Calu3 (cell line): ENCODE measurements around the gene LNX2. TPM values are rescaled to one million over a fixed set of nuclear protein-coding genes. Genes with fewer than 3 reads are reported as not detected.

Experiments
- BruUV-seq: library from RNA; stranded (reverse); fragments of 400-500 nt; replicated peaks from 2 replicates; lab custom pipeline; 2021; lab: Mats Ljungman, UMichigan
- CTCF ChIA-PET: fragments of 300-600 bp; sonication (Branson Sonifier 250); formaldehyde crosslinking; loops from one replicate; lab custom pipeline; 2022; ENCODE audit warnings: antibody characterized with exemption; lab: Charles Lee
- DNase-seq: peaks from one replicate; pipeline ENCODE4 v3.0.0; 2022
- H3K27ac Mint-ChIP-seq: one replicate; pipeline ENCODE4 v1.8.0; 2022; ENCODE audit warnings: mixed read lengths; ENCODE audit not compliant: unreplicated experiment
- H3K27me3 Mint-ChIP-seq: one replicate; pipeline ENCODE4 v1.8.0; 2022; ENCODE audit warnings: mixed read lengths; ENCODE audit not compliant: unreplicated experiment
- H3K36me3 Mint-ChIP-seq: one replicate; pipeline ENCODE4 v1.8.0; 2022; ENCODE audit warnings: mild to moderate bottlenecking, moderate library complexity, mixed read lengths; ENCODE audit not compliant: insufficient read depth, unreplicated experiment
- H3K4me1 Mint-ChIP-seq: one replicate; pipeline ENCODE4 v1.8.0; 2022; ENCODE audit warnings: mild to moderate bottlenecking, low read depth, mixed read lengths; ENCODE audit not compliant: unreplicated experiment
- H3K4me3 Mint-ChIP-seq: one replicate; pipeline ENCODE4 v1.8.0; 2022; ENCODE audit warnings: mild to moderate bottlenecking, low read depth, moderate library complexity, mixed read lengths; ENCODE audit not compliant: unreplicated experiment
- H3K9me3 Mint-ChIP-seq: one replicate; pipeline ENCODE4 v1.8.0; 2022; ENCODE audit warnings: low read depth, mixed read lengths; ENCODE audit not compliant: unreplicated experiment
- intact Hi-C: fragments of 100-400 bp; cut with micrococcal nuclease; formaldehyde crosslinking; loops from one replicate; pipeline ENCODE4 v1.10.0; 2022; ENCODE audit not compliant: unreplicated experiment
- total RNA-seq: library from RNA; stranded (reverse); gene quantifications from 2 replicates; pipeline ENCODE4 v1.2.3, GENCODE V29; 2022
- TF ChIP-seq, protein P1 (sequence below): fragments of 200-600 bp; IDR thresholded peaks from one replicate; pipeline ENCODE4 v1.8.0; 2022; ENCODE audit warnings: antibody characterized with exemption; ENCODE audit not compliant: unreplicated experiment

The LNX2 gene
- total RNA-seq, 1 experiment from 2014 or later = 11.0 TPM

DNA sequence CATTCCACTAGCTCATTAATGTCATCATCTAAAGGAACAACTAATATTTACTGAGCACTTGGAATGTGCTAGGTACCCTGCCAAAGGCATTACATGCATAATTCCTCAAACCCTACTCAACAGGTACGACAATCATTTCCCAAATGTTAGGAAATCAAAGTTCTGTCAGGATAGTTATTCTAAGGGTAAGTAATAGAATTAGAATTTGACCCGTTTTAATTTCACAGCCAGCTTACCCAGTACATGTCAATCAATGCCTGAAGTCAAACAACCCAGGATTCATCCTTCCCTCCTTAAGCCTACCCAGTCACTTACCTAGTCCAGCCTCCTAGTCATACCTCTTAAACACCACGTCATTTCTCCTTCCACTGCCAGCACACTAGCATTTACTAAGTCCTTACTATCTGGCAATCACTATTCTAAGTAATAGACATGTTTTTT lies 2.4 kb downstream of the LNX2 start:
- Mint-ChIP-seq H3K36me3 (peaks cover 46% of the 10 kb centered on the region), H3K9me3 (no peaks in the 10 kb centered on the region), H3K27me3 (no peaks in the 10 kb centered on the region), H3K27ac (peak overlapping the region; percentile 35), H3K4me3 (peak overlapping the region; percentile 87), H3K4me1 (peaks cover 29% of the 10 kb centered on the region)
- intact Hi-C loops = loop anchor here (5.0 kb wide), 2 partner anchors 41 to 86 kb away; no protein-coding TSS in a partner anchor
- CTCF ChIA-PET = interaction anchor here (0.8 kb wide), 1 partner anchor 12 kb away, joined by 3 read pairs; no protein-coding TSS in a partner anchor
- BruUV-seq = no TSS peak
- DNase-seq = no peak
- TF ChIP-seq, protein P1, sequence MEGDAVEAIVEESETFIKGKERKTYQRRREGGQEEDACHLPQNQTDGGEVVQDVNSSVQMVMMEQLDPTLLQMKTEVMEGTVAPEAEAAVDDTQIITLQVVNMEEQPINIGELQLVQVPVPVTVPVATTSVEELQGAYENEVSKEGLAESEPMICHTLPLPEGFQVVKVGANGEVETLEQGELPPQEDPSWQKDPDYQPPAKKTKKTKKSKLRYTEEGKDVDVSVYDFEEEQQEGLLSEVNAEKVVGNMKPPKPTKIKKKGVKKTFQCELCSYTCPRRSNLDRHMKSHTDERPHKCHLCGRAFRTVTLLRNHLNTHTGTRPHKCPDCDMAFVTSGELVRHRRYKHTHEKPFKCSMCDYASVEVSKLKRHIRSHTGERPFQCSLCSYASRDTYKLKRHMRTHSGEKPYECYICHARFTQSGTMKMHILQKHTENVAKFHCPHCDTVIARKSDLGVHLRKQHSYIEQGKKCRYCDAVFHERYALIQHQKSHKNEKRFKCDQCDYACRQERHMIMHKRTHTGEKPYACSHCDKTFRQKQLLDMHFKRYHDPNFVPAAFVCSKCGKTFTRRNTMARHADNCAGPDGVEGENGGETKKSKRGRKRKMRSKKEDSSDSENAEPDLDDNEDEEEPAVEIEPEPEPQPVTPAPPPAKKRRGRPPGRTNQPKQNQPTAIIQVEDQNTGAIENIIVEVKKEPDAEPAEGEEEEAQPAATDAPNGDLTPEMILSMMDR = no peak

DNA sequence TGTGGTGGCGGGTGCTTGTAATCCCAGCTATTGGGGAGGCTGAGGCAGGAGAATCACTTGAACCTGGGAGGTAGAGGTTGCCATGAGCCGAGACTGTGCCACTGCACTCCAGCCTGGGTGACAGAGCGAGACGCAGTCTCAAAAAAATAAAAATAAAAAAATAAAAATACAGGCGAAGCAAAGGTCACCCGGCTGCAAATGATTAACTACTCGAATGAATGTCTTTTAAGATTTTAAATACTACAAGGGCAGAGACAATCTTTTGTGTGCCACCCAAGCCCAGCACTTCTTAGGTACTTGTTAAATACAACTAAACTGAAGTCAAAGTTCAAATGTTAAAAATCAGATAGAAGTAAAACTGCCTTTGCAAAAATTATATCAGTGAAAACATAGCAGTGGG lies 6.7 kb downstream of the LNX2 start:
- TF ChIP-seq, protein P1 = no peak
- H3K27ac Mint-ChIP-seq = no peak overlapping the region
- no TSS peak for BruUV-seq
- H3K27me3 Mint-ChIP-seq = no peaks in the 10 kb centered on the region
- H3K36me3 Mint-ChIP-seq = peaks cover 4% of the 10 kb centered on the region
- H3K4me1 Mint-ChIP-seq = peaks cover 51% of the 10 kb centered on the region
- CTCF ChIA-PET = no interaction called here
- DNase-seq = no peak
- no peak overlapping the region for H3K4me3 Mint-ChIP-seq
- intact Hi-C loops = no loop called here
- no peaks in the 10 kb centered on the region for H3K9me3 Mint-ChIP-seq

DNA sequence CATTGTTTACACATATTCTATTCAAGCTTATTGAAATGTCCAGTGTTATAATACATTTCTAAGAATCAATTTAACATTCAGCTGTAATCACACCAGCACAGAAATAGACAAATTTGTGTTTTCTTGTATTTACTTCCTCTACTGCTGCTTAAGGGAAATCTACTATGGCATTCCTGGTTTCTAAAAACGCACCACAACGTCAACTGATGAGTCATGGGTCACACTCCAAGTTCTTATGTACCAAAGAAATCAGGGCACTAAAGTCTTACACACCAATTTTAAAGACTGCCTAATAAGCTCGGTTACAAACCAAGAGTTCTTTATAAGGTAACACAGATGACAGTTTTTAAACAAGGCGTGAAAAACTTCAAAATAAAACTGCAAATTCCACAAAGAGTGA lies 13.2 kb downstream of the LNX2 start:
- CTCF ChIA-PET = no interaction called here
- peak; percentile 26 for DNase-seq
- Mint-ChIP-seq H3K27me3 (no peaks in the 10 kb centered on the region), H3K36me3 (no peaks in the 10 kb centered on the region), H3K4me3 (no peak overlapping the region), H3K4me1 (peaks cover 53% of the 10 kb centered on the region), H3K27ac (peak overlapping the region; percentile 39), H3K9me3 (no peaks in the 10 kb centered on the region)
- intact Hi-C loops = no loop called here
- TF ChIP-seq, protein P1 = no peak
- BruUV-seq = no TSS peak

DNA sequence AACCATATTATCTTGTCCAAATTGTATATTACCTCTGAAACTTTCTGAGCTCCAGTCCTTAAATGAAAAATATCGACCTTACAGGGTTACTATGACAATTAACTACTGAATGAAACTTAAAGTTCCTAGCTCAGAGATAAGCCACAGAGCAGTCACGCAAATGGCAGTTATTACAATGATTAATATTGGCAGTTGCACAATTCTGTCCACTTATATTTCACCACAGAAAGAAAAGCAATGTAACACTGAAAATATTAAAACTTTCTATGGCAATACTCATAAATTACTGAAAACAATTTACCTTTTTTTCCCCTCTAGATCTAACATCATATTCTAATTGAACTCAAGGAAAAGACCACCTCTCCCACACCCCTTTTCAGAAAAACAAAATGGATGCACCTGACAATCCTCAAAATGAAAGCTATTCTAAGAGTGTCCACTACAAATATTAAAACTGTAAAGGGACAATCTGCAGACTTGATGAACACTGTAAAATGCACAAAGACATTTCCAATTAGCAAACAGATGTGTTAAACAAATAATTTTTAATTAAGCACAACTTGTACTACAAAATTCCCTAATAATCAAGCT lies 14.6 kb downstream of the LNX2 start:
- H3K36me3 Mint-ChIP-seq = no peaks in the 10 kb centered on the region
- CTCF ChIA-PET = interaction anchor here (0.9 to 1.1 kb wide), 2 partner anchors 12 to 33 kb away, joined by 3 read pairs; no protein-coding TSS in a partner anchor
- H3K4me1 Mint-ChIP-seq = peaks cover 43% of the 10 kb centered on the region
- BruUV-seq = no TSS peak
- no peak for DNase-seq
- H3K27ac Mint-ChIP-seq = peak overlapping the region; percentile 47
- intact Hi-C loops = no loop called here
- TF ChIP-seq, protein P1 = no peak
- no peaks in the 10 kb centered on the region for H3K9me3 Mint-ChIP-seq
- H3K27me3 Mint-ChIP-seq = no peaks in the 10 kb centered on the region
- H3K4me3 Mint-ChIP-seq = peak overlapping the region; percentile 39
